Glutamatergic neuron (in vitro differentiated cells): Measurements from ENCODE around the gene P3H4. TPM values are rescaled to one million over a fixed set of nuclear protein-coding genes. Genes with fewer than 3 reads are reported as not detected.
"Not testable (repeated sequence)": the region's sequence is repeated elsewhere in the genome, so short reads cannot be mapped to it uniquely, and the experiment has no call there.

Experiments used
- DNase-seq: peaks from one replicate; pipeline ENCODE4 v3.0.0; 2022
- H3K27ac Mint-ChIP-seq: one replicate; pipeline ENCODE4 v1.8.0; 2020; ENCODE audit warnings: mild to moderate bottlenecking, mixed read lengths, inconsistent platforms; ENCODE audit not compliant: unreplicated experiment
- H3K27me3 Mint-ChIP-seq: one replicate; pipeline ENCODE4 v1.8.0; 2020; ENCODE audit warnings: mild to moderate bottlenecking, moderate library complexity, mixed read lengths, inconsistent platforms; ENCODE audit not compliant: unreplicated experiment
- H3K36me3 Mint-ChIP-seq: one replicate; pipeline ENCODE4 v1.8.0; 2020; ENCODE audit warnings: mild to moderate bottlenecking, mixed read lengths, inconsistent platforms; ENCODE audit not compliant: unreplicated experiment
- H3K4me1 Mint-ChIP-seq: one replicate; pipeline ENCODE4 v1.8.0; 2020; ENCODE audit warnings: mild to moderate bottlenecking, low read depth, mixed read lengths, inconsistent platforms; ENCODE audit not compliant: unreplicated experiment
- H3K4me3 Mint-ChIP-seq: one replicate; pipeline ENCODE4 v1.8.0; 2020; ENCODE audit warnings: mild to moderate bottlenecking, mixed read lengths, inconsistent platforms; ENCODE audit not compliant: unreplicated experiment
- H3K9me3 Mint-ChIP-seq: one replicate; pipeline ENCODE4 v1.8.0; 2020; ENCODE audit warnings: mild to moderate bottlenecking, moderate library complexity, mixed read lengths, inconsistent platforms; ENCODE audit not compliant: unreplicated experiment
- total RNA-seq: library from RNA; stranded (reverse); fragmentation: NEBNext Ultra II Directional; extraction: Animal tissue kit (Norgen Biotek cat#: 25700); gene quantifications from one replicate; pipeline ENCODE4 v1.2.1, GENCODE V29; 2021; ENCODE audit not compliant: unreplicated experiment
- TF ChIP-seq, protein P1 (sequence below): fragments of 200-600 bp; sonication (generic); IDR thresholded peaks from one replicate; pipeline ENCODE4 v1.5.0; 2021; ENCODE audit not compliant: partially characterized antibody, unreplicated experiment

The P3H4 gene
- total RNA-seq, 1 donor from 2014 or later: 5.6 TPM

DNA sequence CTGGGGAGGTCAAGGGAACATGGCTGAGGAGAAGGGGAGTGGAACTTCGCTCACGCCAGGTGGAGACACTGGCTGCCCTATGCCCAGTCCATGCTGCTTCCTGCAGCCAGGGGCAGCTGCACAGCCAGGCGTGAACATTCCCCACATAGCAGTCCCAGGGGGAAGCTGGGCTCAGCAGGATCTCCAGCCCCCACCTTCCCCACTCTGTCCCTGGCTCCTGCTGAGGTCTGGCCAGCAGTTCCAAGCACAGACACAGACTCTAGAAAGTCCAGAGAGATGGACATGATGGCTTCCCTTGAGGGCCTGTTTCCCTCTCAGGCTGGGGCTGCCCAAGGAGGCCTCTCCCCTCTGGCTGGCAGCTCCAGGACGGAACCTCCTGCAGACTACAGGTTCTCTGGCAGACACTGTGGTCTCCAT is 34.6 kb downstream of the P3H4 start:
- no peak overlapping the region for H3K27ac Mint-ChIP-seq
- H3K9me3 Mint-ChIP-seq: peaks cover 19% of the 10 kb centered on the region
- peaks cover 14% of the 10 kb centered on the region for H3K27me3 Mint-ChIP-seq
- DNase-seq: peak; percentile 53
- peak overlapping the region; percentile 52 for H3K4me3 Mint-ChIP-seq
- TF ChIP-seq, protein P1, sequence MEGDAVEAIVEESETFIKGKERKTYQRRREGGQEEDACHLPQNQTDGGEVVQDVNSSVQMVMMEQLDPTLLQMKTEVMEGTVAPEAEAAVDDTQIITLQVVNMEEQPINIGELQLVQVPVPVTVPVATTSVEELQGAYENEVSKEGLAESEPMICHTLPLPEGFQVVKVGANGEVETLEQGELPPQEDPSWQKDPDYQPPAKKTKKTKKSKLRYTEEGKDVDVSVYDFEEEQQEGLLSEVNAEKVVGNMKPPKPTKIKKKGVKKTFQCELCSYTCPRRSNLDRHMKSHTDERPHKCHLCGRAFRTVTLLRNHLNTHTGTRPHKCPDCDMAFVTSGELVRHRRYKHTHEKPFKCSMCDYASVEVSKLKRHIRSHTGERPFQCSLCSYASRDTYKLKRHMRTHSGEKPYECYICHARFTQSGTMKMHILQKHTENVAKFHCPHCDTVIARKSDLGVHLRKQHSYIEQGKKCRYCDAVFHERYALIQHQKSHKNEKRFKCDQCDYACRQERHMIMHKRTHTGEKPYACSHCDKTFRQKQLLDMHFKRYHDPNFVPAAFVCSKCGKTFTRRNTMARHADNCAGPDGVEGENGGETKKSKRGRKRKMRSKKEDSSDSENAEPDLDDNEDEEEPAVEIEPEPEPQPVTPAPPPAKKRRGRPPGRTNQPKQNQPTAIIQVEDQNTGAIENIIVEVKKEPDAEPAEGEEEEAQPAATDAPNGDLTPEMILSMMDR: no peak
- no peaks in the 10 kb centered on the region for H3K36me3 Mint-ChIP-seq
- peaks cover 43% of the 10 kb centered on the region for H3K4me1 Mint-ChIP-seq

DNA sequence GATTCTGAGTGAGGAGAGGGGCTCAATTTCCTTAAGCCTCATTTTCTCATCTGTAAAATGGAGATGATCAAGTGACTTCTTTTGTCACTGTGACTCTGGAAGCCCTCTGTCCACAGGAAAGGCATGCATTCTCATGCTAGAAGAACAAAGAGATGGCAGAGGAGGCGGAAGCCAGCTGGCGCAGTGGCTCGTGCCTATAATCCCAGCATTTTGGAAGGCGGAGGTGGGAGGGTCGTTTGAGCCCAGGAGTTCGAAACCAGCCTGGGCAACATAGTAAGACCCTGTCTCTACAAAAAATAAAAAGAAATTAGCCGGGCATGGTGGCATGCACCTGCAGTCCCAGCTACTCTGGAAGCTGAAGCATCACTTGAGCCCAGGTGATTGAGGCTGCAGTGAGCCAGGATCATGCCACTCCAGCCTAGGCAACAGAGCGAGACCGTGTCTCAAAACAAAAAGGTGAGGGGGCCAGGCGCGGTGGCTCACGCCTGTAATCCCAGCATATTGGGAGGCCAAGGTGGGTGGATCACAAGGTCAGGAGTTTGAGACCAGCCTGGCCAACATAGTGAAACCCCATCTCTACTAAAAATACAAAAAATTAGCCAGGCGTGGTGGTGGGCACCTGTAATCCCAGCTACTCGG is 35.4 kb downstream of the P3H4 start:
- Mint-ChIP-seq H3K4me3 (peak overlapping the region; percentile 54), H3K4me1 (peaks cover 37% of the 10 kb centered on the region), H3K27me3 (peaks cover 11% of the 10 kb centered on the region), H3K27ac (peak overlapping the region; percentile 44), H3K9me3 (peaks cover 14% of the 10 kb centered on the region)
- not testable (repeated sequence) for DNase-seq, H3K36me3 Mint-ChIP-seq

DNA sequence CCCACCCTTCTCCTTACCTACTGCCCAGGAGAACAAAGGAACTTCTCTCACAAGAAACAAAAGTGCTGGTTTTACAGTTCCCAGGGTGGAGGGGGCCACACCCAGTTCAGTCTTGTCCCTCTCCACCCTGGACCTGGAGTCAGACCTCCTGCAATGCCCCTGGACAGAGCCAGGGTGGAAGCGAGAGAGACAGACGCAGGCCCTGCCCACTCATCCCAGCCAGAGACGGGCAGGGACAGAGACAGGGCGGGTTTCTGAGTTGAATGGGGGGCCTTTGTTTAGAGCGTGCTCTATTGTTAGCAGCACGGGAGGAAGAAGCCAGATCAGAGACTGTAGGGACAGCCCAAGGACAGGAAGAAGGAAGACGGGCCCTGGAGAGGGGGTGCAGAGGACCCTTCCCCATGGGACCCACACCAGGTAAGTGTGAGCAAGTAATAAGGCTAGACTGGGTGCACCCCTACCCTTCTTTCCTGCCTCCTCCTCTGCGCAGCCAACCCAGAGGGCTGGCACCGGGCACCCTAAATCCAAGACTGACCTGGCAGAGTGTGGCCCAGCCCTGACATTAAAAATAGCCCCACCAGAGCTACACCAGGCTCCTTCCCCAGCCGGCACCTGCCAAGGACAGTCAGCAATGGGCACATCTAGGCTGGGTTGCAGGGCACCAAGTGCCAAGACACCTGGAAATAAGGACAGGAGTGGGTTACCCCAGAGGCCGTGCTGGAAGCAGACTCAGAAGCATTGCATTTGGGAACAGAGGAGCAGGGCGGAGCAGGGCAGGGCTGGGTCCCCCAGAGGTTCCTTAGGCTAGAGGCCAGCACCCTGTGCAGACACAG is 36.1 kb downstream of the P3H4 start:
- no peak for DNase-seq

DNA sequence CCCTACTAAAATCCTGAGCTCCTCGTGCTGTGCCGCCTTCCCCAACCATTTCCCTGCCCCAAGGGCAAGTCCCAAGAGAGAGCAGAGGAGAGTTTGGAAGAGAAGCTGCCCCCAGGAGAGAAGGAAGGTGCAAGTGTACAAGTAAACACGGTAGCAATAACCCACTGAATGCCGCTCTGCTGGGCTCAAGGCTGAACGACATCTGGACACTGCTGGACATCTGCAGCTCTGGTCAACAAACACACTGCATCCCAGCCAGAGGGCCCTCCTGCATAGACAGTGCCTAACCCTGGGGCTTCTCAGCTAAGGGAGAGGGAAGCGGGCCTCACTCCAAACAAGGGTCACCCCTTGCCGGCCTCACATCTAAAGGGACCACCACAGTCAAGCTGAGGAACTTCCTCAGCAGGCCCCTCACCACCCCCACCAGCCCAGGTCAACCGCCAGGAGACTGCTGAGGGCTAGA is 38.0 kb downstream of the P3H4 start:
- Mint-ChIP-seq H3K4me3 (peak overlapping the region; percentile 75), H3K27me3 (peaks cover 18% of the 10 kb centered on the region), H3K9me3 (peaks cover 21% of the 10 kb centered on the region), H3K27ac (peak overlapping the region; percentile 83), H3K36me3 (peaks cover under 1% of the 10 kb centered on the region), H3K4me1 (peaks cover 39% of the 10 kb centered on the region)
- TF ChIP-seq, protein P1: no peak
- DNase-seq: no peak

More for the DNA sequence above, 36.1 kb downstream of the P3H4 start:
- Mint-ChIP-seq H3K9me3 (peaks cover 18% of the 10 kb centered on the region), H3K4me3 (peak overlapping the region; percentile 54), H3K27me3 (peaks cover 15% of the 10 kb centered on the region), H3K27ac (peak overlapping the region; percentile 64), H3K4me1 (peaks cover 37% of the 10 kb centered on the region), H3K36me3 (no peaks in the 10 kb centered on the region)
- TF ChIP-seq, protein P1: no peak

DNA sequence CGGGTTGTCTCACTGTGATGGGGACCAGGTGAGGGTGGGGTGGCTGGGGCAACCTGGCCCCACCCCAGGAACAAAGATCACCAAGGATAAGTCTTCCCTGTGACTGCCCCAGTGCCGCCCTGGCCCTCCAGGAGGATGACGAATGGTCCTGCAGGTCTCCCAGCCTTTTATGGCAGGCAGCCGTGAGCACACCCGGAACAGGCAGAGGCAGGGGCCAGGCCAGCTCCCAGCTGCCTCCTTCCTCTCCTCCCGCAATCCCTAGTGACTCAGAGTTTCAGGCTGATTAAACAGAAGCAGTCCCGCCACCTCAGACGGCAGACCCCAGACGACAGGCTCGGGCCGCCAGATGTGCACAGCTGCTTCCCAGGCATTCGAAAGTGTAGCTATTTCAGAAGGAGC is 38.6 kb downstream of the P3H4 start:
- peak overlapping the region; percentile 86 for H3K27ac Mint-ChIP-seq
- peaks cover 23% of the 10 kb centered on the region for H3K27me3 Mint-ChIP-seq
- TF ChIP-seq, protein P1: no peak
- peaks cover 39% of the 10 kb centered on the region for H3K4me1 Mint-ChIP-seq
- DNase-seq: peak; percentile 72
- H3K9me3 Mint-ChIP-seq: peaks cover 23% of the 10 kb centered on the region
- H3K36me3 Mint-ChIP-seq: peaks cover 5% of the 10 kb centered on the region
- peak overlapping the region; percentile 75 for H3K4me3 Mint-ChIP-seq
